Smooth muscle cell (in vitro differentiated cells): ENCODE data around the gene DBT. TPM values are rescaled to one million over a fixed set of nuclear protein-coding genes. Genes with fewer than 3 reads are reported as not detected.
"Not testable (repeated sequence)": the region's sequence is repeated elsewhere in the genome, so short reads cannot be mapped to it uniquely, and the experiment has no call there.

Source experiments
- DNase-seq: peaks from one replicate; lab custom pipeline; 2025; ENCODE audit not compliant: unreplicated experiment; lab: John Stamatoyannopoulos, UW
- H2AFZ ChIP-seq: fragments of 200-600 bp; sonication (generic); 2 replicates; pipeline ENCODE4 v1.6.0; 2016; ENCODE audit warnings: antibody characterized with exemption, low read depth, mild to moderate bottlenecking
- H3F3A ChIP-seq: fragments of 200-600 bp; sonication (generic); 2 replicates; pipeline ENCODE4 v1.6.0; 2017; ENCODE audit warnings: antibody characterized with exemption, low read depth
- H3K27ac ChIP-seq: fragments of 200-600 bp; sonication (generic); 2 replicates; pipeline ENCODE4 v1.5.1; 2016; ENCODE audit warnings: low read depth, mild to moderate bottlenecking
- H3K27me3 ChIP-seq: fragments of 200-600 bp; sonication (generic); 2 replicates; pipeline ENCODE4 v1.6.1; 2016; ENCODE audit warnings: low read depth, mild to moderate bottlenecking
- H3K36me3 ChIP-seq: fragments of 200-600 bp; sonication (generic); 2 replicates; pipeline ENCODE4 v1.5.1; 2016; ENCODE audit warnings: low read depth
- H3K4me1 ChIP-seq: fragments of 200-600 bp; sonication (generic); 2 replicates; pipeline ENCODE4 v1.5.1; 2016; ENCODE audit warnings: low read depth
- H3K4me2 ChIP-seq: fragments of 200-600 bp; sonication (generic); 2 replicates; pipeline ENCODE4 v1.6.0; 2016; ENCODE audit warnings: mild to moderate bottlenecking
- H3K4me3 ChIP-seq: fragments of 200-600 bp; sonication (generic); 2 replicates; pipeline ENCODE4 v1.5.1; 2016; ENCODE audit warnings: mild to moderate bottlenecking
- H3K79me2 ChIP-seq: fragments of 200-600 bp; sonication (generic); 2 replicates; pipeline ENCODE4 v1.6.0; 2016; ENCODE audit warnings: low read depth, mild to moderate bottlenecking
- H3K9ac ChIP-seq: fragments of 200-600 bp; sonication (generic); 2 replicates; pipeline ENCODE4 v1.6.0; 2016; ENCODE audit warnings: low read depth
- H3K9me3 ChIP-seq: fragments of 200-600 bp; sonication (generic); replicated peaks from 2 replicates; pipeline ENCODE4 v1.5.1; 2016; ENCODE audit warnings: low read depth
- H4K20me1 ChIP-seq: fragments of 200-600 bp; sonication (generic); 2 replicates; pipeline ENCODE4 v1.6.0; 2016; ENCODE audit warnings: low read depth
- WGBS: methylation state at CpG from one replicate; pipeline ENCODE4 v1.1.7; 2016; ENCODE audit warnings: low lambda C conversion rate; 5-methylcytosine and 5-hydroxymethylcytosine counted together
- polyA plus RNA-seq: library from polyadenylated mRNA; unstranded; fragments of >200 nt; fragmentation: Nextera tagmentation; extraction: Ambion mirVana; gene quantifications from 2 replicates; pipeline ENCODE4 v1.2.1, GENCODE V29; 2016
- total RNA-seq: library from RNA; depleted of rRNA; stranded (reverse); fragments of >200 nt; gene quantifications from 2 replicates; pipeline ENCODE4 v1.2.3, GENCODE V29; 2014
- TF ChIP-seq, protein P1 (sequence below): fragments of 200-600 bp; sonication (generic); IDR thresholded peaks from 2 replicates; pipeline ENCODE4 v1.5.1; 2017; ENCODE audit warnings: borderline replicate concordance, mild to moderate bottlenecking, antibody characterized with exemption; ENCODE audit not compliant: insufficient read depth, poor library complexity, severe bottlenecking

The DBT gene
- total and polyA plus RNA-seq, 2 experiments from 2014 or later: 3.8 to 17.1 TPM

DNA sequence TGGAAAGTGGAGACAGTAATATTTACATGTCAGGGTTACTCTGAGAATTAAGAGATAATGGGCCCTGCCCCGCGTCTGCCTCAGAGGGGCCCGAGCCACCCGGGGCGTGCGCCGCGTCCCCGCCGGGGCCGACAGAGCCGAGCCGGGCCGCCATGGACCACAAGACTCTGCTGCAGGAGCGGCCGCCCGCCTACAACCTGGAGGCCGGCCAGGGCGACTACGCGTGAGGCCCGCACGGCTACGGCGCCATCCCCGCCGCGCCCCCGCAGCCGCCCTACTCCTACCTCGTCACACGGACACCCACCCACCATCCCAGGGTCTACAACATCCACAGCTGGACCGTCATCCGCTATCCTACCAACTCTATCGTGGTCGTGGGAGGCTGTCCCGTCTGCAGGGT is 36.5 kb downstream of the DBT start:
- Histone ChIP-seq H3K4me2 (no peak overlapping the region), H2AFZ (no peak overlapping the region), H3K27me3 (no peaks in the 10 kb centered on the region), H3K9ac (no peak overlapping the region), H3K9me3 (no peaks in the 10 kb centered on the region), H4K20me1 (no peaks in the 10 kb centered on the region), H3K4me3 (no peak overlapping the region), H3K36me3 (peaks cover 36% of the 10 kb centered on the region), H3F3A (no peaks in the 10 kb centered on the region), H3K4me1 (no peaks in the 10 kb centered on the region), H3K79me2 (no peaks in the 10 kb centered on the region), H3K27ac (no peak overlapping the region)
- TF ChIP-seq, protein P1, sequence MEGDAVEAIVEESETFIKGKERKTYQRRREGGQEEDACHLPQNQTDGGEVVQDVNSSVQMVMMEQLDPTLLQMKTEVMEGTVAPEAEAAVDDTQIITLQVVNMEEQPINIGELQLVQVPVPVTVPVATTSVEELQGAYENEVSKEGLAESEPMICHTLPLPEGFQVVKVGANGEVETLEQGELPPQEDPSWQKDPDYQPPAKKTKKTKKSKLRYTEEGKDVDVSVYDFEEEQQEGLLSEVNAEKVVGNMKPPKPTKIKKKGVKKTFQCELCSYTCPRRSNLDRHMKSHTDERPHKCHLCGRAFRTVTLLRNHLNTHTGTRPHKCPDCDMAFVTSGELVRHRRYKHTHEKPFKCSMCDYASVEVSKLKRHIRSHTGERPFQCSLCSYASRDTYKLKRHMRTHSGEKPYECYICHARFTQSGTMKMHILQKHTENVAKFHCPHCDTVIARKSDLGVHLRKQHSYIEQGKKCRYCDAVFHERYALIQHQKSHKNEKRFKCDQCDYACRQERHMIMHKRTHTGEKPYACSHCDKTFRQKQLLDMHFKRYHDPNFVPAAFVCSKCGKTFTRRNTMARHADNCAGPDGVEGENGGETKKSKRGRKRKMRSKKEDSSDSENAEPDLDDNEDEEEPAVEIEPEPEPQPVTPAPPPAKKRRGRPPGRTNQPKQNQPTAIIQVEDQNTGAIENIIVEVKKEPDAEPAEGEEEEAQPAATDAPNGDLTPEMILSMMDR: no peak
- DNase-seq: no peak
- 97% methylated on average over 29 of the region's 37 CpGs for WGBS

DNA sequence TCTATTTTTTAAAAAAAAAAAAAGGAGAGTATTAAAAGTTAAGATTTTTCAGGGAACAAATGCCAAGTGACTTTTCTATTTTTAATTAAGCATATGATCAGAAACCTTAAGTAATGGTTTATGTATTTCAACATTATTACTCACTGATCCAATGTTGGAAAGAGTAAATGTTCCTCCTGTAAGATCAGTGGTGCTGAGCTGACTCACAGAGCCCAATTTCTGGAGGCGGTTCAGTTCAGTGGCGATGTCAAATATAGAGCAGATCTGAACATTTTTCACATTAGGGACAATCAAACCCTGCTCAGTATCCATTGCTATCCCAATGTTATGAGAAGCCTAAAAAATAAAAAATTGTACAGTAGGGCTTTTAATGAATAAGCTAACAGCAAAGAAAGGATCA is 43.3 kb downstream of the DBT start:
- H3K27me3 ChIP-seq: no peaks in the 10 kb centered on the region

DNA sequence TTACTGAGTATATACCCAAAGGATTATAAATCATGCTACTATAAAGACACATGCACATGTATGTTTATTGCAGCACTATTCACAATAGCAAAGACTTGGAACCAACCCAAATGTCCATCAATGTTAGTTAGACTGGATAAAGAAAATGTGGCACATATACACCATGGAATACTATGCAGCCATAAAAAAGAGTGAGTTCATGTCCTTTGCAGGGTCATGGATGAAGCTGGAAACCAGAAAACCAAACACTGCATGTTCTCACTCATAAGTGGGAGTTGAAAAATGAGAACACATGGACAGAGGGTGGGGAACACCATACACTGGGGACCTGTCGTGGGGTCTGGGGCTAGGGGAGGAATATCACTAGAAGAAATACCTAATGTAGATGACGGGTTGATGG is 44.0 kb downstream of the DBT start:
- H3K4me1 ChIP-seq, H3F3A ChIP-seq, H2AFZ ChIP-seq, H3K27ac ChIP-seq, H3K4me2 ChIP-seq, DNase-seq, H3K27me3 ChIP-seq, H3K79me2 ChIP-seq, H3K4me3 ChIP-seq, H3K9ac ChIP-seq, H4K20me1 ChIP-seq, H3K9me3 ChIP-seq: not testable (repeated sequence)
- WGBS: 100% methylated on average over 2 of the region's 2 CpGs
- peaks cover 15% of the 10 kb centered on the region for H3K36me3 ChIP-seq

More for the DNA sequence above, 43.3 kb downstream of the DBT start:
- WGBS: 95% methylated on average over 2 of the region's 2 CpGs
- no peak for DNase-seq
- Histone ChIP-seq H3K79me2 (peaks cover 3% of the 10 kb centered on the region), H3K9ac (no peak overlapping the region), H3K4me1 (no peaks in the 10 kb centered on the region), H3K36me3 (peaks cover 15% of the 10 kb centered on the region), H3K4me2 (no peak overlapping the region), H3K4me3 (no peak overlapping the region), H3K9me3 (no peaks in the 10 kb centered on the region), H2AFZ (no peak overlapping the region), H4K20me1 (no peaks in the 10 kb centered on the region), H3K27ac (no peak overlapping the region), H3F3A (no peaks in the 10 kb centered on the region)
- TF ChIP-seq, protein P1: no peak

DNA sequence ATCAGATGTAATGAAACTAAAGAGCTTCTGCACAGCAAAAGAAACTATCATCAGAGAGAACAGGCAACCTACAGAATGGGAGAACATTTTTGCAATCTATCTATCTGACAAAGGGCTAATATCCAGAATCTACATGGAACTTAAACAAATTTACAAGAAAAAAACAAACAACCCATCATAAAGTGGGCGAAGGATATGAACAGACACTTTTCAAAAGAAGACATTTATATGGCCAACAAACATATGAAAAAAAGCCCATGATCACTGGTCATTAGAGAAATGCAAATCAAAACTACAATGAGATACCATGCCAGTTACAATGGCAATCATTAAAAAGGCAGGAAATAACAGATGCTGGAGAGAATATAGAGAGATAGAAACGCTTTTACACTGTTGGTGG is 44.5 kb downstream of the DBT start:
- DNase-seq, H4K20me1 ChIP-seq, H3K9me3 ChIP-seq, H3K4me3 ChIP-seq, H3K79me2 ChIP-seq, H3K4me1 ChIP-seq, H3F3A ChIP-seq, H3K27ac ChIP-seq, H3K27me3 ChIP-seq, H3K9ac ChIP-seq, H3K4me2 ChIP-seq, H2AFZ ChIP-seq: not testable (repeated sequence)
- 100% methylated on average over 2 of the region's 2 CpGs for WGBS
- peaks cover 15% of the 10 kb centered on the region for H3K36me3 ChIP-seq

DNA sequence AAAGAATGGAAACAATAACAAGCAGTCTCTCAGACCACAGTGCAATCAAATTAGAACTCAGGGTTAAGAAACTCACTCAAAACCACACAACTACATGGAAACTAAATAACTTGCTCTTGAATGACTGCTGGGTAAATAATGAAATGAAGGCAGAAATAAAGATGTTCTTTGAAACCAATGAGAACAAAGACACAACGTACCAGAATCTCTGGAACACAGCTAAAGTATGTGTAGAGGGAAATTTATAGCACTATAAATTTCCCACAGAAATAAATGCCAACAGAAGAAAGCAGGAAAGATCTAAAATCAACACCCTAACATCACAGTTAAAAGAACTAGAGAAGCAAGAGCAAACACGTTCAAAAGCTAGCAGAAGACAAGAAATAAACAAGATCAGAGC is 46.9 kb downstream of the DBT start:
- H3K9ac ChIP-seq, H3K4me2 ChIP-seq, H3K79me2 ChIP-seq, H3K27me3 ChIP-seq, H3K27ac ChIP-seq, H3K4me1 ChIP-seq, H2AFZ ChIP-seq, H3K4me3 ChIP-seq, H3K9me3 ChIP-seq, DNase-seq, H3F3A ChIP-seq, H4K20me1 ChIP-seq: not testable (repeated sequence)
- whole genome bisulfite sequencing: 71% methylated on average over 2 of the region's 2 CpGs
- H3K36me3 ChIP-seq: peaks cover 15% of the 10 kb centered on the region

DNA sequence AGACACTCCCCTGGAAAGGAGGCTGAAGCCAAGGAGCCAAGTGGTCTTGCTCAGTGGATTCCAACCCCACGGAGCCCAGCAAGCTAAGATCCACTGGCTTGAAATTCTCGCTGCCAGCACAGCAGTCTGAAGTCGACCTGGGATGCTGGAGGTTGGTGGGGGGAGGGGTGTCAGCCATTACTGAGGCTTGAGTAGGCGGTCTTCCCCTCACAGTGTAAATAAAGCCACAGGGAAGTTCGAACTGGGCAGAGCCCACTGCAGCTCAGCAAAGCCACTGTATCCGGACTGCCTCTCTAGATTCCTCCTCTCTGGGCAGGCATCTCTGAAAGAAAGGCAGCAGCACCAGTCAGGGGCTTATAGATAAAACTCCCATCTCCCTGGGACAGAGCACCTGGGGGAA is 49.6 kb downstream of the DBT start:
- not testable (repeated sequence) for H3K27me3 ChIP-seq, DNase-seq, H3F3A ChIP-seq, H3K9me3 ChIP-seq, H3K9ac ChIP-seq, H4K20me1 ChIP-seq, H3K27ac ChIP-seq, H3K4me1 ChIP-seq, H3K4me3 ChIP-seq, H2AFZ ChIP-seq, H3K36me3 ChIP-seq, H3K4me2 ChIP-seq, H3K79me2 ChIP-seq
- 72% methylated on average over 6 of the region's 6 CpGs for WGBS
